ENCODE measurements around the gene AP3S2. TPM values are rescaled to one million over a fixed set of nuclear protein-coding genes. Genes with fewer than 3 reads are reported as not detected.
"Not testable (repeated sequence)": the region's sequence is repeated elsewhere in the genome, so short reads cannot be mapped to it uniquely, and the experiment has no call there.

The AP3S2 gene
- total and polyA plus RNA-seq, 2 of the 4 experiments (the other 2 are of a cell fraction), result 12.6 to 34.1 TPM

DNA sequence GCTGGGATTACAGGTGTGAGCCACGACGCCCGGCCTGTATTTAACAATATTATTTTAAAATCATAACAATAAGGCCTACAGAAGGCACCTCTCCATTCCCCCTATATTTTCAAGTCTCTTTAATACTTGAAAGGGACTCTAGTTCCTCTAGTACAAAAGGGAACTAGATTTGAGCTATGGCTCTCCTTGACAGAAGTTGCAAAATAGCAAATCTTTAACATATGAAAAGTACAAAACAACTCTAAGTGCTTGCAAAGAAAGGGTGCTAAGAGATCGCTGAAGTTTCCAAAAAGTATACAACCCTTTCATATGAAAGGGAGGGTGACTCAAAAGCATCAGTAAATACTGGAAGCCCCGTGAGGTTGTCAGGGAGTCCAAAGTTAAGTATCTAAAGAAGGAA, 23.8 kb downstream of the AP3S2 start:
- no peak overlapping the region for H3K27ac ChIP-seq (ENCODE audit: insufficient read depth, low read length)
- H2BK15ac ChIP-seq (ENCODE audit: low read depth, low read length), result no peak overlapping the region
- H4K8ac ChIP-seq (ENCODE audit: low read depth in 2 of 2, low read length in 2 of 2), result no peak overlapping the region
- H3K36me3 ChIP-seq (ENCODE audit: control insufficient read depth, insufficient read depth, low read length), result peaks cover 2% of the 10 kb centered on the region
- no peak overlapping the region for H2AK5ac ChIP-seq (ENCODE audit: low read depth, low read length)
- no peak overlapping the region for H4K91ac ChIP-seq (ENCODE audit: insufficient read depth, low read depth, low read length)
- H3K14ac ChIP-seq (replicated peaks; ENCODE audit: low read depth, low read length), result no peak overlapping the region
- no peak overlapping the region for H2BK20ac ChIP-seq (ENCODE audit: low read depth, low read length)
- ATAC-seq (ENCODE audit: low read depth), result no peak
- no peaks in the 10 kb centered on the region for H4K20me1 ChIP-seq (ENCODE audit: insufficient read depth, low read length)
- no peak overlapping the region for H3K18ac ChIP-seq (ENCODE audit: low read depth, low read length)
- H3K9me1 ChIP-seq (ENCODE audit: insufficient read depth, low read length), result 0 out of 2 replicates have a peak, but pooled peaks cover 3% of the 10 kb centered on the region
- dilution Hi-C loops (cut with HindIII; ENCODE audit: low sequenced_read_pairs, unreplicated experiment) (loop anchor here (25.0 kb wide), 1 partner anchor 108 kb away; the partner anchor contains the start of gene MESP1), intact Hi-C loops (cut with micrococcal nuclease) (no loop called here), in situ Hi-C loops (cut with MboI; ENCODE audit: low sequenced_read_pairs) (no loop called here)
- H3K4me2 ChIP-seq (ENCODE audit: low read depth, low read length), result no peak overlapping the region
- peaks cover 0 to 11% of the 10 kb centered on the region in 2 experiments; a peak in 1 of 4 replicates for H3K79me1 ChIP-seq (ENCODE audit: low read depth in 1 of 2, low read length in 2 of 2)
- H3K23ac ChIP-seq (ENCODE audit: low read depth, low read length), result no peak overlapping the region
- H2AFZ ChIP-seq (replicated peaks; ENCODE audit: low read length, poor library complexity), result no peak overlapping the region
- ChIA-PET POLR2A (ENCODE audit: unreplicated experiment) (no interaction called here), CTCF (no interaction called here)
- no peaks in the 10 kb centered on the region for H3K27me3 ChIP-seq (ENCODE audit: control insufficient read depth, insufficient read depth, low read length)
- no peak overlapping the region for H2AK9ac ChIP-seq (replicated peaks; ENCODE audit: low read depth, low read length, poor library complexity)
- TF ChIP-seq, protein P1, sequence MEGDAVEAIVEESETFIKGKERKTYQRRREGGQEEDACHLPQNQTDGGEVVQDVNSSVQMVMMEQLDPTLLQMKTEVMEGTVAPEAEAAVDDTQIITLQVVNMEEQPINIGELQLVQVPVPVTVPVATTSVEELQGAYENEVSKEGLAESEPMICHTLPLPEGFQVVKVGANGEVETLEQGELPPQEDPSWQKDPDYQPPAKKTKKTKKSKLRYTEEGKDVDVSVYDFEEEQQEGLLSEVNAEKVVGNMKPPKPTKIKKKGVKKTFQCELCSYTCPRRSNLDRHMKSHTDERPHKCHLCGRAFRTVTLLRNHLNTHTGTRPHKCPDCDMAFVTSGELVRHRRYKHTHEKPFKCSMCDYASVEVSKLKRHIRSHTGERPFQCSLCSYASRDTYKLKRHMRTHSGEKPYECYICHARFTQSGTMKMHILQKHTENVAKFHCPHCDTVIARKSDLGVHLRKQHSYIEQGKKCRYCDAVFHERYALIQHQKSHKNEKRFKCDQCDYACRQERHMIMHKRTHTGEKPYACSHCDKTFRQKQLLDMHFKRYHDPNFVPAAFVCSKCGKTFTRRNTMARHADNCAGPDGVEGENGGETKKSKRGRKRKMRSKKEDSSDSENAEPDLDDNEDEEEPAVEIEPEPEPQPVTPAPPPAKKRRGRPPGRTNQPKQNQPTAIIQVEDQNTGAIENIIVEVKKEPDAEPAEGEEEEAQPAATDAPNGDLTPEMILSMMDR (conservative IDR thresholded peaks at IDR 0.05; ENCODE audit: low read depth, low read length), result no peak
- no peak overlapping the region for H3K4ac ChIP-seq (ENCODE audit: low read depth, low read length)
- no peak overlapping the region for H2BK5ac ChIP-seq (ENCODE audit: low read depth, low read length, poor library complexity, severe bottlenecking)
- no peak overlapping the region for H3K56ac ChIP-seq (ENCODE audit: extremely low read depth, insufficient read depth, low read length)
- H2BK120ac ChIP-seq (ENCODE audit: low read depth, low read length), result no peak overlapping the region
- H3K4me3 ChIP-seq (ENCODE audit: insufficient read depth, low read depth, low read length), result no peak overlapping the region
- BruUV-seq (replicated peaks), result no TSS peak
- peaks cover 2% of the 10 kb centered on the region; the same call in 1 of the 2 replicates for H3K4me1 ChIP-seq (ENCODE audit: control insufficient read depth, insufficient read depth, low read length)
- DNase-seq, result no peak
- no peaks in the 10 kb centered on the region for H3K9me3 ChIP-seq (ENCODE audit: control insufficient read depth, insufficient read depth, low read length)
- no CpG with 5 or more reads among the region's 5 CpGs for WGBS, 2 experiments (ENCODE audit: extremely low coverage in 2 of 2, insufficient read length in 1 of 2)
- no peak overlapping the region for H4K5ac ChIP-seq (ENCODE audit: low read depth, low read length)
- H3K9ac ChIP-seq (ENCODE audit: low read depth, low read length), result no peak overlapping the region

DNA sequence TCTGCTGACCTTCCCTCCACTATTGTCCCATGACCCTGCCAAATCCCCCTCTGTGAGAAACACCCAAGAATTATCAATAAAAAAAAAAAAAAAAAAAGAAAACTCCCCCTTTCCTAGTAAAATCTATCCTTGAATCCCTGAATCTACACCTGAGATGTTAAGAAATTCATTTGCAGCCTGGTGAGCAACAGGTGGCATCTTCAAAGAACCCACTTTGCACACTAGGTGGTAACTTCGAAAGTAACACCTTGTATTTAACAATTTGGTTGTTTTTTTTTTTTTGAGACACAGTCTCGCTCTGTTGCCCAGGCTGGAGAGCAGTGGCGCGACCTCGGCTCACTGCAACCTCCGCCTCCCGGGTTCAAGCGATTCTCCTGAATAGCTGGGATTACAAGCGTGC, 24.3 kb downstream of the AP3S2 start:
- ATAC-seq (ENCODE audit: low read depth); H2AK9ac ChIP-seq (replicated peaks; ENCODE audit: low read depth, low read length, poor library complexity); H4K8ac ChIP-seq (ENCODE audit: low read depth in 2 of 2, low read length in 2 of 2); H2BK15ac ChIP-seq (ENCODE audit: low read depth, low read length); H3K9ac ChIP-seq (ENCODE audit: low read depth, low read length); POLR2A ChIA-PET (ENCODE audit: unreplicated experiment); H3K36me3 ChIP-seq (ENCODE audit: control insufficient read depth, insufficient read depth, low read length); H3K23ac ChIP-seq (ENCODE audit: low read depth, low read length); H3K4ac ChIP-seq (ENCODE audit: low read depth, low read length); H3K27ac ChIP-seq (ENCODE audit: insufficient read depth, low read length); H2AFZ ChIP-seq (replicated peaks; ENCODE audit: low read length, poor library complexity); DNase-seq; H3K9me1 ChIP-seq (ENCODE audit: insufficient read depth, low read length); H3K9me3 ChIP-seq (ENCODE audit: control insufficient read depth, insufficient read depth, low read length); H3K4me1 ChIP-seq (ENCODE audit: control insufficient read depth, insufficient read depth, low read length); H2BK5ac ChIP-seq (ENCODE audit: low read depth, low read length, poor library complexity, severe bottlenecking); H4K5ac ChIP-seq (ENCODE audit: low read depth, low read length); BruUV-seq (replicated peaks); H3K4me2 ChIP-seq (ENCODE audit: low read depth, low read length); H2BK120ac ChIP-seq (ENCODE audit: low read depth, low read length); CTCF ChIA-PET; H3K14ac ChIP-seq (replicated peaks; ENCODE audit: low read depth, low read length); in situ Hi-C loops (cut with MboI; ENCODE audit: low sequenced_read_pairs); intact Hi-C loops (cut with micrococcal nuclease); H3K4me3 ChIP-seq (ENCODE audit: insufficient read depth, low read depth, low read length); H4K20me1 ChIP-seq (ENCODE audit: insufficient read depth, low read length); H3K56ac ChIP-seq (ENCODE audit: extremely low read depth, insufficient read depth, low read length); H4K91ac ChIP-seq (ENCODE audit: insufficient read depth, low read depth, low read length); H2BK20ac ChIP-seq (ENCODE audit: low read depth, low read length); H2AK5ac ChIP-seq (ENCODE audit: low read depth, low read length); H3K27me3 ChIP-seq (ENCODE audit: control insufficient read depth, insufficient read depth, low read length); H3K18ac ChIP-seq (ENCODE audit: low read depth, low read length): not testable (repeated sequence)
- 100% methylated on average over 1 of the region's 9 CpGs; no CpG with 5 or more reads in 1 of the 2 experiments for WGBS, 2 experiments (ENCODE audit: extremely low coverage in 2 of 2, insufficient read length in 1 of 2)
- dilution Hi-C loops (cut with HindIII; ENCODE audit: low sequenced_read_pairs, unreplicated experiment), result loop anchor here (25.0 kb wide), 1 partner anchor 107 kb away; the partner anchor contains the start of gene MESP1
- peaks cover 0 to 11% of the 10 kb centered on the region in 2 experiments; a peak in 1 of 4 replicates for H3K79me1 ChIP-seq (ENCODE audit: low read depth in 1 of 2, low read length in 2 of 2)
